GM12878 (cell line): Measurements from ENCODE around the gene KATNB1. TPM values are rescaled to one million over a fixed set of nuclear protein-coding genes. Genes with fewer than 3 reads are reported as not detected.

Experiments
- ATAC-seq: fragments of 200-7000 bp; cut with Tn5 transposase; 3 replicates; pipeline ENCODE4 v1.9.1; 2020; ENCODE audit warnings: mild to moderate bottlenecking, moderate library complexity
- BruUV-seq: library from RNA; stranded (reverse); fragments of 400-500 nt; replicated peaks from 2 replicates; lab custom pipeline; 2021; lab: Mats Ljungman, UMichigan
- CTCF ChIA-PET: fragments of 300-600 bp; sonication (Branson Sonifier 250); formaldehyde crosslinking; extraction: SDS; loops from one replicate; lab custom pipeline; 2021; ENCODE audit warnings: inconsistent platforms; lab: Yijun Ruan, JAX
- POLR2A ChIA-PET: fragments of 350-600 bp; formaldehyde crosslinking; extraction: SDS; loops from one replicate; lab custom pipeline; 2021; ENCODE audit warnings: inconsistent platforms; lab: Charles Lee
- RAD21 ChIA-PET: fragments of 300-600 bp; sonication (Branson Sonifier 250); formaldehyde crosslinking; loops from one replicate; lab custom pipeline; 2023; ENCODE audit warnings: antibody characterized with exemption; ENCODE audit not compliant: unreplicated experiment; lab: Charles Lee
- SMC1A ChIA-PET: fragments of 300-600 bp; sonication (Branson Sonifier 250); formaldehyde crosslinking; loops from one replicate; lab custom pipeline; 2023; ENCODE audit not compliant: unreplicated experiment, uncharacterized antibody; lab: Charles Lee
- DNase-seq: peaks from one replicate; pipeline ENCODE4 v3.0.0-alpha.2; 2011; ENCODE audit warnings: low read depth, low spot score
- FAIRE-seq: peaks from 3 replicates; lab custom pipeline; 2011; peaks lifted over from hg19 to GRCh38; lab: Jason Lieb, UNC
- H2AFZ ChIP-seq: 2 replicates; pipeline ENCODE4 v1.6.0; 2011; ENCODE audit warnings: low read depth, low read length, control low read depth; ENCODE audit not compliant: control insufficient read depth
- H3K27ac ChIP-seq: 2 replicates; pipeline ENCODE4 v1.5.1; 2011; ENCODE audit warnings: control low read depth; ENCODE audit not compliant: control insufficient read depth, insufficient read depth
- H3K27me3 ChIP-seq, 2 experiments: replicated peaks in 1 of 2; 2 replicates each; pipeline versions ENCODE4 v1.6.0 to v1.6.1; 2011; ENCODE audit warnings: low read length in 1 of 2; ENCODE audit not compliant: control insufficient read depth in 2 of 2, insufficient read depth in 2 of 2
- H3K36me3 ChIP-seq, 2 experiments: 2 replicates each; pipeline ENCODE4 v1.5.1; 2011; ENCODE audit warnings: low read length in 1 of 2; ENCODE audit not compliant: control insufficient read depth in 2 of 2, insufficient read depth in 2 of 2
- H3K4me1 ChIP-seq: 2 replicates; pipeline ENCODE4 v1.6.1; 2011; ENCODE audit warnings: mild to moderate bottlenecking, low read length, moderate library complexity, mixed read lengths; ENCODE audit not compliant: control insufficient read depth, insufficient read depth
- H3K4me2 ChIP-seq: 2 replicates; pipeline ENCODE4 v1.6.0; 2011; ENCODE audit warnings: control low read depth; ENCODE audit not compliant: control insufficient read depth, insufficient read depth
- H3K4me3 ChIP-seq: fragments of 200-600 bp; sonication (generic); 2 replicates; pipeline ENCODE4 v1.5.1; 2016
- H3K79me2 ChIP-seq: 2 replicates; pipeline ENCODE4 v1.6.0; 2011; ENCODE audit warnings: low read length; ENCODE audit not compliant: control insufficient read depth, insufficient read depth
- H3K9ac ChIP-seq: 2 replicates; pipeline ENCODE4 v1.8.0; 2011; ENCODE audit warnings: low read length, control low read depth, mixed read lengths; ENCODE audit not compliant: control insufficient read depth, insufficient read depth
- H3K9me3 ChIP-seq: replicated peaks from 3 replicates; pipeline ENCODE4 v1.5.1; 2011; ENCODE audit warnings: mild to moderate bottlenecking, low read length; ENCODE audit not compliant: control insufficient read depth, insufficient read depth
- H4K20me1 ChIP-seq: 2 replicates; pipeline ENCODE4 v1.6.0; 2011; ENCODE audit not compliant: control insufficient read depth, insufficient read depth
- FOS ChIP-seq: IDR thresholded peaks from 3 replicates; pipeline ENCODE4 v1.6.1; 2011; ENCODE audit warnings: borderline replicate concordance; ENCODE audit not compliant: insufficient read length; ENCODE audit errors: extremely low read depth
- NBN ChIP-seq: fragments of 450-650 bp; IDR thresholded peaks from 2 replicates; pipeline ENCODE4 v1.6.1; 2016
- SRF ChIP-seq, 2 experiments: IDR thresholded peaks; 2 replicates each; pipeline ENCODE4 v1.6.1; 2011; ENCODE audit warnings: low read depth in 2 of 2, low read length in 2 of 2, mild to moderate bottlenecking in 1 of 2, moderate library complexity in 1 of 2
- WGBS: methylation state at CpG from one replicate; pipeline ENCODE4 v1.1.6; 2016; ENCODE audit warnings: low lambda C conversion rate; ENCODE audit not compliant: insufficient replicate concordance, insufficient coverage; ENCODE audit errors: missing lambda C conversion rate; 5-methylcytosine and 5-hydroxymethylcytosine counted together
- in situ Hi-C: fragments of 300-500 bp; cut with MboI; formaldehyde crosslinking; loops from 9 replicates; pipeline ENCODE4 v1.14.3; 2018; ENCODE audit warnings: mixed read lengths
- intact Hi-C: fragments of 100-400 bp; cut with micrococcal nuclease; formaldehyde crosslinking; loops from one replicate; pipeline ENCODE4 v1.14.2; 2022; ENCODE audit not compliant: unreplicated experiment
- polyA plus RNA-seq, 11 experiments: library from polyadenylated mRNA; depleted of rRNA in 4 of 11; unstranded in 6 of 11; stranded (reverse) in 5 of 11; fragments of >200 nt; fragmentation: Nextera tagmentation in 4 of 11; fragmentation: Illumina TruSeq in 1 of 11; extraction: Ambion mirVana in 4 of 11; extraction: Trizol in 1 of 11; gene quantifications; 1 replicate in 1 of 11; 2 replicates in 10 of 11; pipeline versions ENCODE4 v1.2.1 to v1.2.3, GENCODE V29; 2011 to 2016; ENCODE audit warnings: inconsistent platforms in 2 of 11, missing spikeins in 2 of 11, low read depth in 1 of 11
- total RNA-seq, 4 experiments: library from RNA; depleted of rRNA in 3 of 4; stranded (reverse); fragments of >200 nt in 3 of 4; fragmentation: Illumina TruSeq in 1 of 4; extraction: Trizol in 1 of 4; gene quantifications; 2 replicates each; pipeline versions ENCODE4 v1.2.1 to v1.2.3, GENCODE V29; 2013 to 2021
- TF ChIP-seq, protein P1 (sequence below): IDR thresholded peaks from 2 replicates; pipeline ENCODE4 v1.6.1; 2012; ENCODE audit warnings: low read depth, low read length, improper control_type of control experiment
- TF ChIP-seq, protein P2 (sequence below): IDR thresholded peaks from 2 replicates; pipeline ENCODE4 v1.6.1; 2011; ENCODE audit warnings: low read depth, low read length, improper control_type of control experiment, borderline replicate concordance
- TF ChIP-seq, protein P3 (sequence below): fragments of 450-650 bp; IDR thresholded peaks from 2 replicates; pipeline ENCODE4 v1.6.1; 2017; ENCODE audit warnings: low read depth, mild to moderate bottlenecking, moderate library complexity

Gene KATNB1
- total and polyA plus RNA-seq, 10 of the 15 experiments (the other 5 are each of a cell fraction or from before 2014, with no cell fraction given): 0.71 to 46.5 (median 19.5) TPM

DNA sequence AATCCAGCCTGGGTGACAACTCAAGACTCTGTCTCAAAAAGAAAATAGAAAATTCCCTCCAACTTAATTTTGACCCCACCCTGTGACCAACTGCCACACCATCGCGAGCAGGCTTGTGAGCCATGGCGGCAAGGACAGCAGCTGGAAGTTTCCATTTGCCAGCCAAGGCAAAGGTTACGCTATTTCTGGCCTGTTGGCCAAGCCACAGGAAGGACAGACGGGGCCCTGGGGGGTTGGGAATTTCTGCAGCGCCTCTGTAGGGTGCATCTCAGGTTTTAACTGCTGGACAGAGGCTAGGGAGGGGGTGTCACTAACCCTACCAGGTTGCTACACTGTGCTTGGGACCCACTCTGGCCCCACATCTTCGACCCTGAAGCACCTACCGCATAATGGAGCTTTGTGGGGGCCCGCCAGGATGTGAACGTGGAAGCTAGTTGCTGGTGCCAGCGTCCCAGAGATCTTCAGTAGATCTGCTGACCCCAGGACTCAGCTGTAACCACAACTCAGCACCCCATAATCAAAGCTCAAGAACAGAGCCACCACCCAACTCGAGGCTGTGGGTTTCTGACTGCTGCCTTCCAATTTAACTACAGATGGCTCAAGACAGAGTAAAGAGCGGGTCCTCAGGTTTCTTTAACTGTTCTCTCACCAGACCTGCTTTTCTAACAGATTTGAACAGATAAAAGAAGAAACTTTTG lies 55.8 kb downstream of the KATNB1 start:
- no peak for FAIRE-seq
- Histone ChIP-seq H3K27ac (no peak overlapping the region), H3K79me2 (no peaks in the 10 kb centered on the region), H3K27me3 (no peaks in the 10 kb centered on the region; a peak in 1 of 4 replicates), H3K4me1 (no peaks in the 10 kb centered on the region), H4K20me1 (no peaks in the 10 kb centered on the region), H3K4me2 (no peak overlapping the region), H3K36me3 (no peaks in the 10 kb centered on the region), H3K9me3 (no peaks in the 10 kb centered on the region), H3K9ac (no peak overlapping the region), H2AFZ (no peak overlapping the region), H3K4me3 (no peak overlapping the region)
- ChIA-PET CTCF (no interaction called here), POLR2A (no interaction called here), SMC1A (interaction anchor here (1.2 to 1.4 kb wide), 2 partner anchors 136 to 215 kb away, joined by 3 to 6 read pairs; no protein-coding TSS in a partner anchor), RAD21 (interaction anchor here (1.2 kb wide), 1 partner anchor 17 kb away, joined by 3 read pairs; no protein-coding TSS in a partner anchor)
- TF ChIP-seq SRF (IDR thresholded peaks at IDR 0.05; ENCODE audit: low read depth in 2 of 2, low read length in 2 of 2) (no peak), NBN (no peak), FOS (no peak)
- TF ChIP-seq, protein P1, sequence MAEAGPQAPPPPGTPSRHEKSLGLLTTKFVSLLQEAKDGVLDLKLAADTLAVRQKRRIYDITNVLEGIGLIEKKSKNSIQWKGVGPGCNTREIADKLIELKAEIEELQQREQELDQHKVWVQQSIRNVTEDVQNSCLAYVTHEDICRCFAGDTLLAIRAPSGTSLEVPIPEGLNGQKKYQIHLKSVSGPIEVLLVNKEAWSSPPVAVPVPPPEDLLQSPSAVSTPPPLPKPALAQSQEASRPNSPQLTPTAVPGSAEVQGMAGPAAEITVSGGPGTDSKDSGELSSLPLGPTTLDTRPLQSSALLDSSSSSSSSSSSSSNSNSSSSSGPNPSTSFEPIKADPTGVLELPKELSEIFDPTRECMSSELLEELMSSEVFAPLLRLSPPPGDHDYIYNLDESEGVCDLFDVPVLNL: no peak
- TF ChIP-seq, protein P2, sequence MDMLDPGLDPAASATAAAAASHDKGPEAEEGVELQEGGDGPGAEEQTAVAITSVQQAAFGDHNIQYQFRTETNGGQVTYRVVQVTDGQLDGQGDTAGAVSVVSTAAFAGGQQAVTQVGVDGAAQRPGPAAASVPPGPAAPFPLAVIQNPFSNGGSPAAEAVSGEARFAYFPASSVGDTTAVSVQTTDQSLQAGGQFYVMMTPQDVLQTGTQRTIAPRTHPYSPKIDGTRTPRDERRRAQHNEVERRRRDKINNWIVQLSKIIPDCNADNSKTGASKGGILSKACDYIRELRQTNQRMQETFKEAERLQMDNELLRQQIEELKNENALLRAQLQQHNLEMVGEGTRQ: no peak
- TF ChIP-seq, protein P3, sequence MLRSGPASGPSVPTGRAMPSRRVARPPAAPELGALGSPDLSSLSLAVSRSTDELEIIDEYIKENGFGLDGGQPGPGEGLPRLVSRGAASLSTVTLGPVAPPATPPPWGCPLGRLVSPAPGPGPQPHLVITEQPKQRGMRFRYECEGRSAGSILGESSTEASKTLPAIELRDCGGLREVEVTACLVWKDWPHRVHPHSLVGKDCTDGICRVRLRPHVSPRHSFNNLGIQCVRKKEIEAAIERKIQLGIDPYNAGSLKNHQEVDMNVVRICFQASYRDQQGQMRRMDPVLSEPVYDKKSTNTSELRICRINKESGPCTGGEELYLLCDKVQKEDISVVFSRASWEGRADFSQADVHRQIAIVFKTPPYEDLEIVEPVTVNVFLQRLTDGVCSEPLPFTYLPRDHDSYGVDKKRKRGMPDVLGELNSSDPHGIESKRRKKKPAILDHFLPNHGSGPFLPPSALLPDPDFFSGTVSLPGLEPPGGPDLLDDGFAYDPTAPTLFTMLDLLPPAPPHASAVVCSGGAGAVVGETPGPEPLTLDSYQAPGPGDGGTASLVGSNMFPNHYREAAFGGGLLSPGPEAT: no peak
- DNase-seq: no peak
- WGBS: 19% methylated on average over 13 of the region's 13 CpGs
- no peak for ATAC-seq
- BruUV-seq: no TSS peak
- intact Hi-C loops (no loop called here), in situ Hi-C loops (no loop called here)
